Colonic mucosa (tissue), 4 donors: ENCODE results near the gene NOTCH2. TPM values are rescaled to one million over a fixed set of nuclear protein-coding genes. Genes with fewer than 3 reads are reported as not detected.

Experiments used
- DNase-seq: peaks from one replicate; pipeline ENCODE4 v3.0.0-alpha.2; 2020
- H3K27ac ChIP-seq: fragments of 200-600 bp; one replicate; pipeline ENCODE4 v1.8.0; 2021
- H3K27me3 ChIP-seq: fragments of 200-600 bp; one replicate; pipeline ENCODE4 v1.8.0; 2021
- H3K36me3 ChIP-seq: fragments of 200-600 bp; one replicate; pipeline ENCODE4 v1.8.0; 2021
- H3K4me1 ChIP-seq: fragments of 200-600 bp; one replicate; pipeline ENCODE4 v1.8.0; 2021; ENCODE audit warnings: mild to moderate bottlenecking
- H3K4me3 ChIP-seq: fragments of 200-600 bp; one replicate; pipeline ENCODE4 v1.8.0; 2021
- H3K9ac ChIP-seq, 2 donors: one replicate each; pipeline ENCODE4 v1.7.0; 2013; ENCODE audit warnings: control low read depth in 2 of 2, low read depth in 2 of 2, low read length in 2 of 2
- H3K9me3 ChIP-seq: fragments of 200-600 bp; one replicate; pipeline ENCODE4 v1.8.0; 2021
- intact Hi-C: fragments of 100-400 bp; cut with DNase I; formaldehyde crosslinking; loops from one replicate; pipeline ENCODE4 v1.14.1; 2022
- total RNA-seq, 2 donors: library from RNA; stranded (reverse); fragmentation: NEBNext Ultra II Directional in 1 of 2; extraction: Animal tissue kit (Norgen Biotek cat#: 25700) in 1 of 2; gene quantifications; one replicate each; pipeline ENCODE4 v1.2.1, GENCODE V29; 2021
- TF ChIP-seq, protein P1 (sequence below): fragments of 200-600 bp; IDR thresholded peaks from one replicate; pipeline ENCODE4 v1.8.0; 2022; ENCODE audit warnings: antibody characterized with exemption, mild to moderate bottlenecking
- donor health status: healthy.
- donor health status: DM: no; HTN: no; CAD: no.
- donor health status: DM: no; HTN: no; CAD: no.

Gene NOTCH2
- total RNA-seq, 2 donors from 2014 or later = 53.0 to 69.6 TPM

DNA sequence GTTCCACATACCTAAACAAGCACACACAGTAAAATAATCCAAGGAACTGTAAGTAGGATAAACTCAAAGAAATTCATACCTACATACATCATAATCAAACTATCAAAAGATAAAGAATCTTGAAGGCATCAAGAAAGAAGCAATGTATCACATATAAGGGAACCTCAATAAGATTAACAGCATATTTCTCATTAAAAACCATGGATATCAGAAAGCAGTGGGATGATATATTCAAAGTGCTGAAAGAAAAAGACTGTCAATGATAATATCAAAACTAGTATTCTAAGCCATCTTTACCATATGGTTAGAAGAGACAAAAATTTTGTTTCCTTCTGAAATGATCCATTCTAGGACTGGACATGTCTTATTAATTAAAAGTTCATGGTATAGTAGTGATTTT, 136.1 kb downstream of the NOTCH2 start:
- Histone ChIP-seq H3K4me3 (no peak overlapping the region), H3K9me3 (no peaks in the 10 kb centered on the region), H3K4me1 (no peaks in the 10 kb centered on the region), H3K27me3 (no peaks in the 10 kb centered on the region), H3K36me3 (no peaks in the 10 kb centered on the region), H3K9ac (no peak overlapping the region), H3K27ac (no peak overlapping the region)
- no peak for DNase-seq
- intact Hi-C loops = no loop called here
- TF ChIP-seq, protein P1, sequence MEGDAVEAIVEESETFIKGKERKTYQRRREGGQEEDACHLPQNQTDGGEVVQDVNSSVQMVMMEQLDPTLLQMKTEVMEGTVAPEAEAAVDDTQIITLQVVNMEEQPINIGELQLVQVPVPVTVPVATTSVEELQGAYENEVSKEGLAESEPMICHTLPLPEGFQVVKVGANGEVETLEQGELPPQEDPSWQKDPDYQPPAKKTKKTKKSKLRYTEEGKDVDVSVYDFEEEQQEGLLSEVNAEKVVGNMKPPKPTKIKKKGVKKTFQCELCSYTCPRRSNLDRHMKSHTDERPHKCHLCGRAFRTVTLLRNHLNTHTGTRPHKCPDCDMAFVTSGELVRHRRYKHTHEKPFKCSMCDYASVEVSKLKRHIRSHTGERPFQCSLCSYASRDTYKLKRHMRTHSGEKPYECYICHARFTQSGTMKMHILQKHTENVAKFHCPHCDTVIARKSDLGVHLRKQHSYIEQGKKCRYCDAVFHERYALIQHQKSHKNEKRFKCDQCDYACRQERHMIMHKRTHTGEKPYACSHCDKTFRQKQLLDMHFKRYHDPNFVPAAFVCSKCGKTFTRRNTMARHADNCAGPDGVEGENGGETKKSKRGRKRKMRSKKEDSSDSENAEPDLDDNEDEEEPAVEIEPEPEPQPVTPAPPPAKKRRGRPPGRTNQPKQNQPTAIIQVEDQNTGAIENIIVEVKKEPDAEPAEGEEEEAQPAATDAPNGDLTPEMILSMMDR = no peak

DNA sequence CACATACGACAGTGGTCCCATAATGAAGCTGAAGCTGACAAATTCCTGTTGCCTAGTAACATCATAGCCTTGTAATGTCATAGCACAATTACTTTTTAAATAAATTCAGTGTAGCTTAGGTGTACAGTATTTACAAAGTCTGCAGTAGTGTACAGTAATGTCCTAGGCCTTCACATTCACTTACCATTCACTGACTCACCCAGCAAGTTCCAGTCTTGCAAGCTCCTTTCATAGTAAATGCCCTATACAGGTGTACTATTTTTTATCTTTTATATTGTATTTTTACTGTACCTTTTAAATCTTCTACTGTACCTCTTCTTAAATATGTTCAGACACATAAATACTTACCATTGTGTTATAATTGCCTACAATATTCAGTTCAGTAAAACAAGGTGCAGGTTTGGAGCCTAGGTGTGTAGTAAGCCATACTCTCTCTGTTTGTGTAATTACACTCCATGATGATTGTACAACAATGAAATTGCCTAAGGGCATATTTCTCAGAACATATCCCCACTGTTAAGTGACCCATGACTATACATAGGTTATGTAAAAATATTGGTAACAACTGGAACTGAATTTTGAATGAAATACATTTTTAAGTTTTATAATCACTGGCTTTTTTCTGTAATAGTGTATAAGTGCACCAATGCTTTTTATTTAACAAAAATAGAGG, 139.7 kb downstream of the NOTCH2 start:
- no peaks in the 10 kb centered on the region for H3K27me3 ChIP-seq
- intact Hi-C loops = no loop called here
- TF ChIP-seq, protein P1 = no peak
- H3K4me3 ChIP-seq = no peak overlapping the region
- no peak overlapping the region for H3K9ac ChIP-seq
- no peaks in the 10 kb centered on the region for H3K9me3 ChIP-seq
- no peaks in the 10 kb centered on the region for H3K4me1 ChIP-seq
- no peak overlapping the region for H3K27ac ChIP-seq
- DNase-seq = no peak
- H3K36me3 ChIP-seq = peaks cover 6% of the 10 kb centered on the region

DNA sequence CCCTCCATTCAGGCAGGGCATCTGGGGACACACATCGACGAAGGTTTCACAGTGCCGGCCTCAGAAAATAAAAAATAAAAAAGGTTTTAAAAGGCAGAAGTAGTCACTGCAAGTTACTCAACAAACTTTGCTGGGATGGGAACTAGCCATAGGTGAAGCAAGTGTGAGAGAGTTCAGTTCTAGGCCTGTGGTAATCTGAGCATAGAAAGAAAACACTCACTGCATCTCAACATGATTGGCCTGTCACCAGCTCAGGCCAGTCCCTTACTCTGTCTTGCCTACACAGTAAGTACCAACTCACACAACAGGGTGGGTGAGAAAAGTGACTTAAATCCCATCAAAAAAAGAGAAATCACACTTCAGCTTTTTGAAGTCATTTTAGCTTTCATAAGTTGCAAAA, 142.9 kb downstream of the NOTCH2 start:
- Histone ChIP-seq H3K9me3 (no peaks in the 10 kb centered on the region), H3K36me3 (peaks cover 6% of the 10 kb centered on the region), H3K4me3 (no peak overlapping the region), H3K4me1 (no peaks in the 10 kb centered on the region), H3K27me3 (no peaks in the 10 kb centered on the region), H3K9ac (no peak overlapping the region), H3K27ac (no peak overlapping the region)
- no peak for DNase-seq
- TF ChIP-seq, protein P1 = no peak
- intact Hi-C loops = no loop called here

DNA sequence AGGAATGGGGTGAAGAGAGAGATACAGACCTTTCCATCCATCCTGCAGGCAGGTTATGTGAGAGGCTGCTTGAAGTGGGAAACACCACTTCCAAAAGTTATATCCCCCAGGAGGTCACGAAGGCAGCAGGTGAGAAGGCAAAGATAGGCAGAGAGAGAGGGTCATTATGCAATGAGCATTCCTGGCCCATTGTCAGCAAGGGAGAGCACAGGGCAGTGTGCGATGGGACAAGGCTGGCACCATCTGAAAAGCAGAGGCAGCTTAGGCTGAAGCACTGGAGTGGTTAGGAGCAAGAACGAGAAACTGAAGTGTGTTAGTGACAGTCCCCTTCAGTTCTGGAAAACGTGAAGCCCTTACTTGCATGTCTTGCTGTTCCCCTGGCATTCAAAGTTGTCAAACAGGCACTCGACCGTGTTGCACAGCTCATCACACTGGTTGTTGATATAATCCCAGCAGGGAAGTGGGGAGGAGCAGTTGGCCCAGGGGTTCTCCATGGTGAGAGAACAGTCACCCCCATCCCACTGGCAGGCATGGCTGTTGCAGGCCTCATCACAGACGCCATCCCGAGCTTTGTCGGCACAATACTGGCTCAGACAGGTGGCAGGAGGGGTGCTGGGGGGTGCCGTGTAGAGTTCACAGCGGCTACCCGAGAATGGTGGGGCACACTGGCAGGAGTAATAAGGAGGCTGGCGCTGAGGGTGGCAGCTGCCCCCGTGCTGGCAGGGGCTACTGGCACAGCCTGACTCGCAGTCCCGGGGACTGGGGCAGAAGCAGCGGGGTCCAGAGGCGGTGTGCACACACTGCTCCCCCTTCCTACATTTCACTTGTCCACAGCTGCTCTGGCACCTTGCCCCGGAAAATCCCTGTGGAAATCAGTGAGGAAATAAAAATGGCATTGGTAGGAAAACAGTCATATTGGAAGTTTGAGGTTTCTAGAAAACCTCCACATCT, 144.2 kb downstream of the NOTCH2 start:
- intact Hi-C loops = no loop called here
- peaks cover 6% of the 10 kb centered on the region for H3K36me3 ChIP-seq

More for the DNA sequence above, 144.2 kb downstream of the NOTCH2 start:
- TF ChIP-seq, protein P1 = no peak
- Histone ChIP-seq H3K4me3 (no peak overlapping the region), H3K27me3 (no peaks in the 10 kb centered on the region), H3K9me3 (no peaks in the 10 kb centered on the region), H3K27ac (no peak overlapping the region), H3K4me1 (no peaks in the 10 kb centered on the region), H3K9ac (no peak overlapping the region)
- DNase-seq = no peak
